Vagina (tissue), 2 donors: ENCODE measurements around the gene MSI2.

Experiments used
- POLR2A ChIP-seq, 2 donors: fragments of 450-650 bp; IDR thresholded peaks; one replicate each; pipeline ENCODE4 v1.6.1; 2017; ENCODE audit warnings: antibody characterized with exemption in 2 of 2, mild to moderate bottlenecking in 2 of 2, moderate library complexity in 2 of 2
- TF ChIP-seq, protein P1 (sequence below), 3 experiments: fragments of 450-650 bp in 2 of 3; fragments of 200-600 bp in 1 of 3; sonication (generic) in 1 of 3; IDR thresholded peaks; one replicate each; pipeline ENCODE4 v1.5.1; 2017 to 2019; ENCODE audit warnings: antibody characterized with exemption in 3 of 3, mild to moderate bottlenecking in 2 of 3, moderate library complexity in 2 of 3

- TF ChIP-seq, protein P1, sequence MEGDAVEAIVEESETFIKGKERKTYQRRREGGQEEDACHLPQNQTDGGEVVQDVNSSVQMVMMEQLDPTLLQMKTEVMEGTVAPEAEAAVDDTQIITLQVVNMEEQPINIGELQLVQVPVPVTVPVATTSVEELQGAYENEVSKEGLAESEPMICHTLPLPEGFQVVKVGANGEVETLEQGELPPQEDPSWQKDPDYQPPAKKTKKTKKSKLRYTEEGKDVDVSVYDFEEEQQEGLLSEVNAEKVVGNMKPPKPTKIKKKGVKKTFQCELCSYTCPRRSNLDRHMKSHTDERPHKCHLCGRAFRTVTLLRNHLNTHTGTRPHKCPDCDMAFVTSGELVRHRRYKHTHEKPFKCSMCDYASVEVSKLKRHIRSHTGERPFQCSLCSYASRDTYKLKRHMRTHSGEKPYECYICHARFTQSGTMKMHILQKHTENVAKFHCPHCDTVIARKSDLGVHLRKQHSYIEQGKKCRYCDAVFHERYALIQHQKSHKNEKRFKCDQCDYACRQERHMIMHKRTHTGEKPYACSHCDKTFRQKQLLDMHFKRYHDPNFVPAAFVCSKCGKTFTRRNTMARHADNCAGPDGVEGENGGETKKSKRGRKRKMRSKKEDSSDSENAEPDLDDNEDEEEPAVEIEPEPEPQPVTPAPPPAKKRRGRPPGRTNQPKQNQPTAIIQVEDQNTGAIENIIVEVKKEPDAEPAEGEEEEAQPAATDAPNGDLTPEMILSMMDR (IDR thresholded peaks at IDR 0.05), result no peak
- no peak for TF ChIP-seq POLR2A (IDR thresholded peaks at IDR 0.05)
Observed at GRCh38 chr17:57569021-57569420, 312.7 kb downstream of the MSI2 start.
